Type B pancreatic cell (in vitro differentiated cells): Measurements from ENCODE around the gene SLC6A11. TPM values are rescaled to one million over a fixed set of nuclear protein-coding genes. Genes with fewer than 3 reads are reported as not detected.
A peak's percentile ranks its signal among the peaks of the same experiment; 100 is the strongest.

Experiments
- DNase-seq: peaks from one replicate; pipeline ENCODE4 v3.0.0; 2021; ENCODE audit warnings: mixed read lengths; ENCODE audit not compliant: unreplicated experiment; ENCODE audit errors: extremely low spot score
- H3K27ac Mint-ChIP-seq: 2 replicates; pipeline ENCODE4 v1.8.0; 2021; ENCODE audit warnings: mild to moderate bottlenecking, mixed read lengths
- H3K27me3 Mint-ChIP-seq: 2 replicates; pipeline ENCODE4 v1.8.0; 2021; ENCODE audit warnings: mixed read lengths
- H3K36me3 Mint-ChIP-seq: 2 replicates; pipeline ENCODE4 v1.8.0; 2021; ENCODE audit warnings: mixed read lengths
- H3K4me1 Mint-ChIP-seq: one replicate; pipeline ENCODE4 v1.8.0; 2021; ENCODE audit warnings: mixed read lengths; ENCODE audit not compliant: unreplicated experiment
- H3K4me3 Mint-ChIP-seq: 2 replicates; pipeline ENCODE4 v1.8.0; 2021; ENCODE audit warnings: mild to moderate bottlenecking, mixed read lengths
- H3K9me3 Mint-ChIP-seq: 2 replicates; pipeline ENCODE4 v1.8.0; 2021; ENCODE audit warnings: mixed read lengths
- CTCF ChIP-seq: fragments of 200-600 bp; sonication (generic); conservative IDR thresholded peaks from 2 replicates; pipeline ENCODE4 v1.5.0; 2021; ENCODE audit warnings: antibody characterized with exemption, mild to moderate bottlenecking
- total RNA-seq: library from RNA; stranded (reverse); gene quantifications from 2 replicates; pipeline ENCODE4 v1.2.1, GENCODE V29; 2021; ENCODE audit warnings: low replicate concordance

The SLC6A11 gene
- total RNA-seq, 1 donor from 2014 or later = 3.0 TPM

- Mint-ChIP-seq H3K36me3 (peaks cover 3% of the 10 kb centered on the region), H3K4me3 (no peak overlapping the region), H3K27ac (no peak overlapping the region), H3K27me3 (peaks cover 10% of the 10 kb centered on the region), H3K4me1 (no peaks in the 10 kb centered on the region), H3K9me3 (peaks cover 6% of the 10 kb centered on the region)
- no peak for TF ChIP-seq CTCF
- no peak for DNase-seq
These were observed 34.0 kb upstream of the SLC6A11 start for GRCh38 chr3:10781981-10782380.

GRCh38 chr3:10783360-10784351 is 32.4 kb upstream of the SLC6A11 start:
- peaks cover 6% of the 10 kb centered on the region for H3K9me3 Mint-ChIP-seq
- H3K4me3 Mint-ChIP-seq = no peak overlapping the region
- no peaks in the 10 kb centered on the region for H3K4me1 Mint-ChIP-seq
- peaks cover 21% of the 10 kb centered on the region for H3K27me3 Mint-ChIP-seq
- DNase-seq = peak; percentile 34
- TF ChIP-seq CTCF = peak; percentile 82
- peaks cover 3% of the 10 kb centered on the region for H3K36me3 Mint-ChIP-seq
- no peak overlapping the region for H3K27ac Mint-ChIP-seq

- Mint-ChIP-seq H3K27ac (no peak overlapping the region), H3K9me3 (no peaks in the 10 kb centered on the region), H3K36me3 (no peaks in the 10 kb centered on the region), H3K27me3 (peaks cover 31% of the 10 kb centered on the region), H3K4me1 (no peaks in the 10 kb centered on the region), H3K4me3 (no peak overlapping the region)
- DNase-seq = no peak
- no peak for TF ChIP-seq CTCF
These were observed 29.4 kb upstream of the SLC6A11 start for GRCh38 chr3:10786640-10787039.

GRCh38 chr3:10788451-10788850 is 27.6 kb upstream of the SLC6A11 start:
- Mint-ChIP-seq H3K27me3 (peaks cover 44% of the 10 kb centered on the region), H3K36me3 (no peaks in the 10 kb centered on the region), H3K27ac (no peak overlapping the region), H3K9me3 (no peaks in the 10 kb centered on the region), H3K4me3 (no peak overlapping the region), H3K4me1 (no peaks in the 10 kb centered on the region)
- DNase-seq = no peak
- no peak for TF ChIP-seq CTCF

- H3K36me3 Mint-ChIP-seq = no peaks in the 10 kb centered on the region
- H3K9me3 Mint-ChIP-seq = no peaks in the 10 kb centered on the region
- DNase-seq = no peak
- TF ChIP-seq CTCF = no peak
- no peak overlapping the region for H3K4me3 Mint-ChIP-seq
- H3K27me3 Mint-ChIP-seq = peaks cover 58% of the 10 kb centered on the region
- no peaks in the 10 kb centered on the region for H3K4me1 Mint-ChIP-seq
- H3K27ac Mint-ChIP-seq = no peak overlapping the region
These were observed 25.3 kb upstream of the SLC6A11 start for GRCh38 chr3:10790713-10791112.
